Measurements from ENCODE around the gene ARFRP1.

The ARFRP1 gene

DNA sequence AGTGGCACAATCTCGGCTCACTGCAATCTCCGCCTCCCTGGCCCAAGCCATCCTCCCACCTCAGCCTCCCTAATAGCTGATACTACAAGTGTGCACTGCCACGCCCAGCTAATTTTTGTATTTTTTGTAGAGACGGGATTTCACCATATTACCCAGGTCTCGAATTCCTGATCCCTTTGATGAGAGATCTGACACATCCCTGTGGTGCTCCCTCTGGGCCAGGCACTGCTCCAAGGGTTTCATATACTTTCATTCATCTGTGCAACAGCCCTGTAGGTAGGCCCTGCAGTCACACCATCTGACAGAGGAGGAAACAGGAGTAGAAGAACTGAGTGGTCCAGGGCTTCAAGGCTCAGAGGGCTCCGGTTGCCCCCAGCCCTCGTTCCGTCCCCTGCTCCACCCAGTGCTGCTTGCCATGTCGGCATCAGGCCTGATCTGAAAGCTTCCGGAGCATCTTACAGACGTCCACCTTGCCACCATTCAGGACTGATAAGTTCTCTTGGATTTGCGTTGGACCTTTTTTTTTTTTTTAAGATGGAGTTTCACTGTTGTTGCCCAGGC is 3.4 kb upstream of the ARFRP1 start:
- H3K4me3 ChIP-seq (ENCODE audit: low read depth, low read length) = no peak overlapping the region
- no peak for TF ChIP-seq CTCF (IDR thresholded peaks at IDR 0.05; ENCODE audit: low read depth, low read length)
- no peak for DNase-seq (ENCODE audit: low read depth, low spot score)
- in situ Hi-C loops (cut with HindIII; ENCODE audit: low sequenced_read_pairs) = no loop called here

- H3K4me3 ChIP-seq (ENCODE audit: low read depth, low read length) = peak overlapping the region; percentile 74
- TF ChIP-seq CTCF (IDR thresholded peaks at IDR 0.05; ENCODE audit: low read depth, low read length) = no peak
- in situ Hi-C loops (cut with HindIII; ENCODE audit: low sequenced_read_pairs) = no loop called here
- no peak for DNase-seq (ENCODE audit: low read depth, low spot score)
These were observed 1.4 kb upstream of the ARFRP1 start for GRCh38 chr20:63709149-63709527.

DNA sequence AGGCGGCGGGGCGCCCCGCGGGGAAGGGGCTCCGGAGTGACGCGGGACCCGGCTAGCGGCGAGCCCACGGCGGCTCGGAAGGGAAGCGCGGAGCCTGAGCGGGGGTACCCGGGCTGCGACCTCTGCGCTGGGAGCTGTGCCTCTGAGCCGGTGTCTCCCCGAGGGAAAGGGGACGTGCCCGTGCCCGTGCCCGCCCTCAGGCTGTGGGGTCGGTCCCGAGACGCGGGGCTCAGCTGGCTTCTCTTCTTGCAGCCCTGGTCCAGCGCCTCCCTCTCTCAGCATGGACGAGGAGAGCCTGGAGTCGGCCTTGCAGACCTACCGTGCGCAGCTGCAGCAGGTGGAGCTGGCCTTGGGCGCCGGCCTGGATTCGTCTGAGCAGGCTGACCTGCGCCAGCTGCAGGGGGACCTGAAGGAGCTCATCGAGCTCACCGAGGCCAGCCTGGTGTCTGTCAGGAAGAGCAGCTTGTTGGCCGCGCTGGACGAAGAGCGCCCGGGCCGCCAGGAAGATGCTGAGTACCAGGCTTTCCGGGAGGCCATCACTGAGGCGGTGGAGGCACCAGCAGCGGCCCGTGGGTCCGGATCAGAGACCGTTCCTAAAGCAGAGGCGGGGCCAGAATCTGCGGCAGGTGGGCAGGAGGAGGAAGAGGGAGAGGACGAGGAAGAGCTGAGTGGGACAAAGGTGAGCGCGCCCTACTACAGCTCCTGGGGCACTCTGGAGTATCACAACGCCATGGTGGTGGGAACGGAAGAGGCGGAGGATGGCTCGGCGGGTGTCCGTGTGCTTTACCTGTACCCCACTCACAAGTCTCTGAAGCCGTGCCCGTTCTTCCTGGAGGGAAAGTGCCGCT is 749 bp upstream of the ARFRP1 start:
- DNase-seq (ENCODE audit: low read depth, low spot score) = no peak
- in situ Hi-C loops (cut with HindIII; ENCODE audit: low sequenced_read_pairs) = no loop called here
- H3K4me3 ChIP-seq (ENCODE audit: low read depth, low read length) = peak overlapping the region; percentile 74
- no peak for TF ChIP-seq CTCF (IDR thresholded peaks at IDR 0.05; ENCODE audit: low read depth, low read length)

DNA sequence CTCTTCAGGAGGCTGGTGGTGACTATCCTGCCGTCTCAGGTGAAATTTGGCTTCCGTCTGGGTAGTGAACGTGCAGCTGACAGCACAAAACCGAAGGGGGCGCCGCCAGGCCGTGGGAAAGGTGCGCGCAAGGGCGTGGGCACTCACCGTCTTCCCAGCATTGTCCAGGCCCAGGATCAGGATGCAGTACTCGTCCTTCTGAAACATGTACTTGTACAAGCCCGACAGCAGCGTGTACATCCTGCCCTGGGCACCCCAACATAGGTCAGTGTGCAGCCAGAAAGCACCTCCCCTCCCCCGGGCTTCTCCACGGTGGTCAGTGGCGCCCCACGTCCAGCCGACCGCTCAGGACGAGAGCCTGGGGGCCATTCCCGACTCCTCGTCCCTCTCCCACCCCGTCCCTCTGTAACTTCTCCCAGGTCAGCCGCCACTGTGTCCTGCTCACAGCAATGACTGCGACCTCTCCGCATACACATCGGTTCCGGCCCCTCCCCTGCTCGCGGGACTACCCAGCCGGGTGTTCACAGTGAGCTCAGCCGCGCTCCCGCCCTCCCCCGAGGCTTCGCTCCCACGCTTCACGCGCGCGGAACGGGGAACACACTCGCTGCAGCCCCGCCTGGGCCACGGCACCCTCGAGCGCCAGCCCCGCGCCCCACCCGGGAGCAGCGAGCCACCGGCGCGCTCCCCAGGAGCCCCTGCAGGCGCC is 771 bp downstream of the ARFRP1 start:
- in situ Hi-C loops (cut with HindIII; ENCODE audit: low sequenced_read_pairs) = no loop called here
- H3K4me3 ChIP-seq (ENCODE audit: low read depth, low read length) = peak overlapping the region; percentile 74
- DNase-seq (ENCODE audit: low read depth, low spot score) = no peak
- TF ChIP-seq CTCF (IDR thresholded peaks at IDR 0.05; ENCODE audit: low read depth, low read length) = peak; percentile 37

- DNase-seq (ENCODE audit: low read depth, low spot score) = no peak
- H3K4me3 ChIP-seq (ENCODE audit: low read depth, low read length) = peak overlapping the region; percentile 74
- in situ Hi-C loops (cut with HindIII; ENCODE audit: low sequenced_read_pairs) = no loop called here
- no peak for TF ChIP-seq CTCF (IDR thresholded peaks at IDR 0.05; ENCODE audit: low read depth, low read length)
These were observed 1.6 kb downstream of the ARFRP1 start for GRCh38 chr20:63706027-63706695.

- TF ChIP-seq CTCF (IDR thresholded peaks at IDR 0.05; ENCODE audit: low read depth, low read length) = no peak
- no peak for DNase-seq (ENCODE audit: low read depth, low spot score)
- H3K4me3 ChIP-seq (ENCODE audit: low read depth, low read length) = no peak overlapping the region
- in situ Hi-C loops (cut with HindIII; ENCODE audit: low sequenced_read_pairs) = no loop called here
These were observed 2.3 kb downstream of the ARFRP1 start for GRCh38 chr20:63705232-63706026.

Data from astrocyte of the spinal cord (primary cell).